Dermis microvascular lymphatic vessel endothelial cell (primary cell): ENCODE results near the gene ACSBG1. TPM values are rescaled to one million over a fixed set of nuclear protein-coding genes. Genes with fewer than 3 reads are reported as not detected.
"Not testable (repeated sequence)": the region's sequence is repeated elsewhere in the genome, so short reads cannot be mapped to it uniquely, and the experiment has no call there.

Source experiments
- DNase-seq, 2 donors: peaks; one replicate each; pipeline versions ENCODE4 v3.0.0 to v3.0.0-alpha.2; 2010; ENCODE audit warnings: low read depth in 2 of 2
- total RNA-seq: library from RNA; depleted of rRNA; stranded (reverse); fragments of >200 nt; gene quantifications from 2 replicates; pipeline ENCODE4 v1.2.1, GENCODE V29; 2014

ACSBG1 gene
- total RNA-seq, 1 donor from 2014 or later = not detected

GRCh38 chr15:78170848-78171773, 63.3 kb downstream of the ACSBG1 start:
- no peak for DNase-seq

GRCh38 chr15:78168608-78169007, 65.8 kb downstream of the ACSBG1 start:
- DNase-seq = no peak

- DNase-seq = no peak
Measured at GRCh38 chr15:78167227-78167888, 67.0 kb downstream of the ACSBG1 start.

GRCh38 chr15:78164010-78164409, 70.4 kb downstream of the ACSBG1 start:
- no peak for DNase-seq

GRCh38 chr15:78162038-78162437, 72.3 kb downstream of the ACSBG1 start:
- DNase-seq = no peak

- no peak for DNase-seq
Measured at GRCh38 chr15:78159395-78159794, 75.0 kb downstream of the ACSBG1 start.

- DNase-seq = no peak
Measured at GRCh38 chr15:78157203-78157602, 77.2 kb downstream of the ACSBG1 start.

GRCh38 chr15:78156653-78157052, 77.7 kb downstream of the ACSBG1 start:
- DNase-seq = no peak

GRCh38 chr15:78155355-78155939, 78.9 kb downstream of the ACSBG1 start:
- DNase-seq = no peak

GRCh38 chr15:78154955-78155354, 79.4 kb downstream of the ACSBG1 start:
- DNase-seq = no peak

- DNase-seq = not testable (repeated sequence)
Measured at GRCh38 chr15:78151075-78151474, 83.3 kb downstream of the ACSBG1 start.

GRCh38 chr15:78149805-78150751, 84.3 kb downstream of the ACSBG1 start:
- peak in 1 of 2 donors; percentile 4 for DNase-seq

GRCh38 chr15:78149068-78149804, 85.1 kb downstream of the ACSBG1 start, which contains the start of gene IDH3A:
Gene IDH3A (plus strand): TSS chr15:78149362. CDS start chr15:78149404, 42 bp downstream.
- peak; percentile 84 to 96 for DNase-seq

- no peak for DNase-seq
Measured at GRCh38 chr15:78148392-78149067, 85.8 kb downstream of the ACSBG1 start.

- DNase-seq = no peak
Measured at GRCh38 chr15:78147566-78147965, 86.8 kb downstream of the ACSBG1 start.

- DNase-seq = no peak
Measured at GRCh38 chr15:78146425-78147154, 87.8 kb downstream of the ACSBG1 start.

GRCh38 chr15:78142332-78142731, 92.0 kb downstream of the ACSBG1 start:
- no peak for DNase-seq

- no peak for DNase-seq
Measured at GRCh38 chr15:78140292-78140691, 94.1 kb downstream of the ACSBG1 start.

GRCh38 chr15:78139578-78139977, 94.8 kb downstream of the ACSBG1 start:
- DNase-seq = no peak
